Transverse colon (tissue), 4 donors: ENCODE data around the gene ROBO1.

Source experiments
- EP300 ChIP-seq: sonication (generic); formaldehyde crosslinking; IDR thresholded peaks from one replicate; pipeline ENCODE4 v1.6.1; 2017; ENCODE audit warnings: antibody characterized with exemption, low read depth
- POLR2A ChIP-seq: fragments of 450-650 bp; IDR thresholded peaks from one replicate; pipeline ENCODE4 v1.6.1; 2016; ENCODE audit warnings: antibody characterized with exemption, mild to moderate bottlenecking, moderate library complexity
- POLR2AphosphoS5 ChIP-seq, 3 donors: sonication (generic); formaldehyde crosslinking; IDR thresholded peaks; one replicate each; pipeline ENCODE4 v1.6.1; 2016; ENCODE audit warnings: antibody characterized with exemption in 3 of 3
- TF ChIP-seq, protein P1 (sequence below), 5 experiments: fragments of 200-600 bp in 3 of 5; fragments of 450-650 bp in 2 of 5; sonication (generic) in 3 of 5; IDR thresholded peaks; 1 replicate in 2 of 5; 2 replicates in 3 of 5; pipeline ENCODE4 v1.5.1; 2016 to 2017; ENCODE audit warnings: antibody characterized with exemption in 5 of 5, inconsistent platforms in 3 of 5, mild to moderate bottlenecking in 2 of 5, moderate library complexity in 1 of 5

DNA sequence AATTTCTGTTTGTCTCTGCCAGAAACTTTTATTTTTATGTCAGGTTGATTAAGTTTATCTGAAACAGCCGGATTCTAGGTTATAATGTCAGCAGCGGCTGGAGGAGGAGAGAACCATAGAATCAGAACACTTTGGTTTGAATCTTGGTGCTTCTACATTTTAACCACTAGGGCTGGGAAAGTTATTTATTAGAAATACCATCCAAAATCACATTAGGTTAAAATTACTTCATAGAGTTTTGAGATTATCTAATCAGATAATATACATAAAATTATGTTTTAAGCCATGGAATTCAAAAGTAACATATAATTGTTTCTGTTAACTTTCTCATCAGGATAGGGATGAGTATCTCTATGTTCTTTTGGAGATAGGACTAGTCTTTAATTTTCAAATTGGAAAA lies 502.9 kb downstream of the ROBO1 start:
- TF ChIP-seq, protein P1, sequence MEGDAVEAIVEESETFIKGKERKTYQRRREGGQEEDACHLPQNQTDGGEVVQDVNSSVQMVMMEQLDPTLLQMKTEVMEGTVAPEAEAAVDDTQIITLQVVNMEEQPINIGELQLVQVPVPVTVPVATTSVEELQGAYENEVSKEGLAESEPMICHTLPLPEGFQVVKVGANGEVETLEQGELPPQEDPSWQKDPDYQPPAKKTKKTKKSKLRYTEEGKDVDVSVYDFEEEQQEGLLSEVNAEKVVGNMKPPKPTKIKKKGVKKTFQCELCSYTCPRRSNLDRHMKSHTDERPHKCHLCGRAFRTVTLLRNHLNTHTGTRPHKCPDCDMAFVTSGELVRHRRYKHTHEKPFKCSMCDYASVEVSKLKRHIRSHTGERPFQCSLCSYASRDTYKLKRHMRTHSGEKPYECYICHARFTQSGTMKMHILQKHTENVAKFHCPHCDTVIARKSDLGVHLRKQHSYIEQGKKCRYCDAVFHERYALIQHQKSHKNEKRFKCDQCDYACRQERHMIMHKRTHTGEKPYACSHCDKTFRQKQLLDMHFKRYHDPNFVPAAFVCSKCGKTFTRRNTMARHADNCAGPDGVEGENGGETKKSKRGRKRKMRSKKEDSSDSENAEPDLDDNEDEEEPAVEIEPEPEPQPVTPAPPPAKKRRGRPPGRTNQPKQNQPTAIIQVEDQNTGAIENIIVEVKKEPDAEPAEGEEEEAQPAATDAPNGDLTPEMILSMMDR (IDR thresholded peaks at IDR 0.05) = peak in 1 of 5 experiments; percentile 6
- TF ChIP-seq POLR2A (no peak), POLR2AphosphoS5 (IDR thresholded peaks at IDR 0.05) (no peak), EP300 (no peak)
